ENCODE data around the gene PDE9A.

DNA sequence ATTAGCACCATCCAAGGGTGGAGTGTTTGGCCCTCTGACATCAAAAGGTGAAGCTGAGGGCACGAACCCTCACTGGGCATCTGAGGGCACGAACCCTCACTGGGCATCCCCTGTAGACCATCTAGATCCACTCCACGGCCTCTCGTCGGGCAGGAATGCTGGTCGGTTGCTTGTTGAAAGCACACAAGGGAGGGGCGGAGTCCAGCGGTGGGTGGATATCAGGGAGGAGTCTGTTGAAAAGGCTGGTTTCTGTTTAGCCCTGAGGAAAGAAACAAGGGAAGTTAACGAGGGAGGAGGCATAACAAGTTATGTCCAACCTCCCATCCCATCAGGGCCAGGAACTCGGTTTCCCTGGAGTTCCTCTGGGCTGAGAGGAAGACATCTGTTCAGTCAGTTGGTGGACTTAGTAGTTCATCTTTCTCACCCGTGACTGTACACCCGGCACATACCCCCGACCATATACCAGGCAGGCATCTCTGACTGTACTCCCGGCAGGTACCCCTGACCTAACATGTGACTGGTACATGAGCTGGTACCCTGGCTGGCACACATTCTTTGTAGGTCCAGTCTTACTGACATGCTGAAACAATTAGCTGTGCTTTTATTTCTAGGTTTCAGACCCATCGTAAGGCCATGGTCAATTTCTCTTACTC, 32.1 kb upstream of the PDE9A start:
- TF ChIP-seq, protein P1, sequence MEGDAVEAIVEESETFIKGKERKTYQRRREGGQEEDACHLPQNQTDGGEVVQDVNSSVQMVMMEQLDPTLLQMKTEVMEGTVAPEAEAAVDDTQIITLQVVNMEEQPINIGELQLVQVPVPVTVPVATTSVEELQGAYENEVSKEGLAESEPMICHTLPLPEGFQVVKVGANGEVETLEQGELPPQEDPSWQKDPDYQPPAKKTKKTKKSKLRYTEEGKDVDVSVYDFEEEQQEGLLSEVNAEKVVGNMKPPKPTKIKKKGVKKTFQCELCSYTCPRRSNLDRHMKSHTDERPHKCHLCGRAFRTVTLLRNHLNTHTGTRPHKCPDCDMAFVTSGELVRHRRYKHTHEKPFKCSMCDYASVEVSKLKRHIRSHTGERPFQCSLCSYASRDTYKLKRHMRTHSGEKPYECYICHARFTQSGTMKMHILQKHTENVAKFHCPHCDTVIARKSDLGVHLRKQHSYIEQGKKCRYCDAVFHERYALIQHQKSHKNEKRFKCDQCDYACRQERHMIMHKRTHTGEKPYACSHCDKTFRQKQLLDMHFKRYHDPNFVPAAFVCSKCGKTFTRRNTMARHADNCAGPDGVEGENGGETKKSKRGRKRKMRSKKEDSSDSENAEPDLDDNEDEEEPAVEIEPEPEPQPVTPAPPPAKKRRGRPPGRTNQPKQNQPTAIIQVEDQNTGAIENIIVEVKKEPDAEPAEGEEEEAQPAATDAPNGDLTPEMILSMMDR (IDR thresholded peaks at IDR 0.05), result no peak
- TF ChIP-seq EP300 (IDR thresholded peaks at IDR 0.05) (no peak), POLR2A (IDR thresholded peaks at IDR 0.05) (no peak), POLR2AphosphoS5 (IDR thresholded peaks at IDR 0.05) (no peak)
